GM19099 (cell line): Measurements from ENCODE around the gene CNKSR3.

ENCODE experiments used
- POLR2A ChIP-seq: IDR thresholded peaks from 3 replicates; pipeline ENCODE4 v1.6.1; 2011; ENCODE audit warnings: low read depth; ENCODE audit not compliant: insufficient read length; ENCODE audit errors: extremely low read depth

The CNKSR3 gene

DNA sequence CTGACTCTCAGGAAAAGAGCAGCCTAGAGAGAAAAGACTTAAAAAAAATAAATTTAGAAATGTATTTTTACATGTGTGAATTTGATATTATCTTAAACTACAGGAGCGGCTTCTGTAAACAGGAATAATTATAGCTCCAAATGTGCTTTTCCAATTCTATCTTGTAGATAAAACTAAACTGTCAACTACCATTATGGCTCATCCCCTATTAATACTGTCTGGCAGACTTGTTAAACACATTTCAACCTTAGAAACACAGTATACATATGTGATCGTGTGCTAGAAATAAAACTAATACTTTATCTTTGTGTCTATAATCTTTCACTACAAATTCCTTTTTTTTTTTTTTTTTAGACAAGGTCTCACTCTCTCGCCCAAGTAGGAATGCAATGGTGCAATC lies 75.8 kb downstream of the CNKSR3 start:
- TF ChIP-seq POLR2A, result no peak

DNA sequence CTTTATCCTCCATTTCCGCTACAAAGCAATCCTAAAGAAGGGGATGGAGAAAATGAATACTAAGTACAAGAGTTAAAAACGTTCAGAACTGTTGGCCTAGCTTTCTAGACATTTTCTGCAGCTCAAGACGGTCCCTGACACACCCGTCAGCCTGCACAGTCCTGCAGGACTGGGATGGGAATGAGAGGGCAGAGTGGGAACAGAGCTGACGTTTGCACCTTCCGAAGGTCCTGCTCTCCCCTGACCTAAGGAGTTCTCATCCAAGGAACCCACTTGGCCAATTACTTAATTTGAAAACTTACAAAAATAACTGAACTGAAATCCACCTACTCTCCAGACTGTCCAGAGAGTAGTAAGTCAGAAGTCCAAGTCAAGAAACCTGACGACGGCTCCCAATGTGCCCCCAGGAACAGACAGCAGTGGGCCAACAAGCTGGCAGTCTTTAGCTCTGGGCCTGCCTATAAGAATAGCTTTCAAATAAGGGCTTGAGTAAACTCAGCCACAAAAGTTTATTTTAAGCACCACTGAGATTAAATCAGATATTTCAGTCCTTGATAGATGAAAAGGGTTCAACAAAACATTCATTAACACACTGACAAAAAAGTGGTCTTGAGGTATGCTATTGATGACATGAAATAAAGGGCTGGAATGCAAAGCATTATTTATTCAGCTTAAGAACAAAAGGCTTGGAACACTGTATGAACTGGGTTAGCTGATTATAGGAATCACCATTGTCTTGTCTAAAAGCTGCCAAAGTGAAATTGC lies 76.8 kb downstream of the CNKSR3 start:
- no peak for TF ChIP-seq POLR2A

DNA sequence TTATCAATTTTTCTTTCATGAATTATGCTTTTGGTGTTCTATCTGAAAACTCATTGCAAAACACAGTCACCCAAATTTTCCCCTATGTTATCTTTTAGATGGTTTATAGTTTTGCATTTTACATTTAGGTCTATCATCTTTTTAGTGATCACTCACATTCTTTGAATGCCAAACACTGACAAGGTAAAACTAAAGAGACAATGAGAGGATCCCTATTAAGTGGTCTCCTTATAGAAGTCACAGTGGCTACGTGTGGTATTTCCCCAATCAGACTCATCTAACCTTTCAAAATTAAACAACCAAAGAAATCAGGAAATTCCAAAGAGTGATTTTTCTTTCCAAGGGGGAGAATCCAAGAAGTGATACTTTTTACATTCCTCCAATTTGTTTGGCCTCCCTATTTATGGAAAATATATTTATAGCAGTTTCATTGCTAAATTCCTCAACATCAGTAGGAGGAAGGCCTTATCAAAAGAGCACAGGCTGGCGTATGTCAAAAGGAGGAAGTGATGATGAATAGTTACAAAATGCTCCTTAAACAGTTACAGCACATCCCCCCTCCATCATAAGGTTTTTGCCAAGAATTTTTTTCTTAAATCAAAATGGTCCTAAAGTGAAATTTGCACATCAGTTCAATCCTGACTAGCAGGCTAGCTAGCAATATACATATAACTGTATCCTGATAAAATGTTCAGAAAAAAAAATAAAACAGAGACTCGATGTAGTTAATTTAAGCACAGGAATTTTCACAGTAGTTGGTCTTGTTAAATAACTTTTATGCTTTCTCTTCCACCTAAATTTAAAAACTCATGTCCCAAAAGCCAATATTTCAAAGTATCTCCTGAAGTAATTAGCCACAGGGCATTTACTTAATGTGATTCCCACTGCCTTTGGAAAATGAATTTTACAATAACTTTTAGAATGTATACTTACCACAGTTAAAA lies 77.7 kb downstream of the CNKSR3 start:
- no peak for TF ChIP-seq POLR2A

DNA sequence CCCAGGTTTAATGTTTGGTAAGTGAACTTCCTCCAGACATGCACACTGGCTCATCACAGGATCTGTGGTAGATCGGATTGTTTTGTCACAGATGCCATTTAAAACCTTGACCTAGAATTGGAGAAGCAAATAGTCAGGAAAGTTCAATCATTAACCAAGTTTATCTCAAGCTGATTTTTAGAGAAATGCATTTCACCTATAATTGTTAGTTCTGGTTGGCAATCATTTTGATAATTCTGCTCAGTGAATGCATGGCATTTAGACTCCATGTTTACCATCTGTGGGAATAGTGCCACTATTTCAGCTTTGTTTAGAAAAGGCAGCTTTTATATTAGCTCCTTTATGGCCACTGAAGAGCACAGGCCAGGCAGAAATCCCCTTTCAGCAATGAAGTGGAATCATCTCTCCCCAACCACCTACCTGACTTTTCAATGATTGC lies 80.0 kb downstream of the CNKSR3 start:
- no peak for TF ChIP-seq POLR2A

DNA sequence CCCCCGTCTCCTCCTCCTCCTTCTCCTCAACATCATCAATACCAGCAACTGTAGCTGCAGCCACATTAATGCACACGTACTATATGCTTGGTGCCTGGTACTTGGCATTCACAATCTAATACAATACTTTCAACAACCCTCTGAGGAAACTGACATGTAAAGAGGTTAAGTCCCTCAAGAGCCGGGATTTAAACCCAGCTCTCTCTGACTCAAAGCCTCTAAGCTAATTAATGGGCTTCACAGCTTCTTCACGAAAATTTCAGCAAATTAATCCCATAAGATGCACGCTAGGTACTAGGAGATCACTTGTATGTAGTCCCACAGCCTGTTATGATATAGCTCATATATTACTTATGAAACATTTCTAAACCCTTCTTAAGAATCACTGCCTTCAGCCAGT lies 80.8 kb downstream of the CNKSR3 start:
- TF ChIP-seq POLR2A, result no peak

DNA sequence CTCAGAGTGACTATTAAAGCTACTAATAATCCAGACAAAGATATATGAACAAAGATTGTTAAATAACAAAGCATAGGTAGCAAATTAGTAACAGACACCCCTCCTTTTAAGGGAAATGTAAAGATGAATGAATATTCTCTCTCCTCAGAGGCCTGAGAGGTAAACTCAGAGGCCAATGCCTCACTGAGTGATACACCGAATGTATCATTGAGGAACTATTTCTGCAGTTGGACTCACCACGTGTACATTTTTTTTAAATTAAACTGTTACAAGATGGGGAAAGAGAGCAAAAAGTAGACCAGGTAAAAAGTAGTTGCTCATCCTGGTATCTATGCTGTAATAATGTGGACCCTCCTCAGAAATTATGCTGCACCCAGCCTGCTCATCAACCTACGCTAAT lies 81.6 kb downstream of the CNKSR3 start:
- TF ChIP-seq POLR2A, result no peak

DNA sequence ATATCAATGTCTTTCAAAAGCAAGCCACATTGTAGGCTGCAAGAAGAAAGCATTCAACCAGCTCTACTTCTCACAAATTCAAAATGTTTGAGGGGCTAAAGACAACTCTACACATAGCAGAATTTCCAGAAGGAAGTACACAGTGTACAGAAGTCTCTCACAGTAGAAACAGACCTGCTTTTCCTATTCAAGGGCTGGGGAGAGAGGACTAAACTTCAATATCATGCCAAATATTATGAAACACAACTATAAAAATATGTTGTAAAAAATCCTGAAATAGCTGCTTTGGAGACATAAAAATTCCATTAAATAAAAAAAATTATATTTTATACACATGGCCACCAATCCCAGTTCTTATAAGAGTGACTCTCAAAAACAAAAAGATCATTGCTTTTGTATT lies 83.0 kb downstream of the CNKSR3 start:
- TF ChIP-seq POLR2A, result no peak

DNA sequence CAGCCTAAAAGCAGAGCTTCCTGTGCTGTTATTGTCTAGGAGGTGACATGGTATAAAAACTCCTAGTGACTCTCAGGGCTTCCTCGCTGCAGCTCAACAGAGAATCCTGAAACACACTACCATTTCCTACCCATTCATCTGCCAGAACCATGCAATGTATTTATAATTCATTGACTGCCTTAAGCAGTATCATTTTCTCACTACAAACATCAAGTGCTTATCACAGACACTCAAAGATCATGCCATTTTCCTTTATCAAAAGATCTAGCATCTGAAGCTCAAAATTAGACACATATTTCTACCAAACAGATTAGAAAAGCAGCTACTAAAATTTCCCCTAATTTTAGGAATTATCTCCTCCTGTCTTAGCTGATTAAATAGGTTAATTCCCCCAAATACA lies 83.5 kb downstream of the CNKSR3 start:
- no peak for TF ChIP-seq POLR2A

DNA sequence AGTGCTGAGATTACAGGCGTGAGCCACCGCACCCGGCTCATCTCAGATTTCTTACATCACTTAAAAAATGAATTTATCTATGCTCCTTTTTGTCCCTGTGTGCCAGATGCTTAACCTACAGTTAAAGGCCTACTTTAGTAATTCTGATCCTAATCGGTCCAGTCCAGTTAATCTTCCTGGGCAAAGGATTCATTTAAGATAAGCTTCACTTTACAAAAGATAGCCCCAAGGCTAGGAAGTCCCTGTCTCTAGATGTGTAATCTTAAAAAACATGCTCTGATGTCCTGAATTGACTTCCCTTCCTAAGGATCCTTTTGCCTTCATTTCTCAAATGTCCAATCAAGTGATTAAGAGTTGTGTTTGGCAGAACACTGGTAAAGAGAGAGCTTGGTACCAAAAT lies 85.5 kb downstream of the CNKSR3 start:
- no peak for TF ChIP-seq POLR2A

DNA sequence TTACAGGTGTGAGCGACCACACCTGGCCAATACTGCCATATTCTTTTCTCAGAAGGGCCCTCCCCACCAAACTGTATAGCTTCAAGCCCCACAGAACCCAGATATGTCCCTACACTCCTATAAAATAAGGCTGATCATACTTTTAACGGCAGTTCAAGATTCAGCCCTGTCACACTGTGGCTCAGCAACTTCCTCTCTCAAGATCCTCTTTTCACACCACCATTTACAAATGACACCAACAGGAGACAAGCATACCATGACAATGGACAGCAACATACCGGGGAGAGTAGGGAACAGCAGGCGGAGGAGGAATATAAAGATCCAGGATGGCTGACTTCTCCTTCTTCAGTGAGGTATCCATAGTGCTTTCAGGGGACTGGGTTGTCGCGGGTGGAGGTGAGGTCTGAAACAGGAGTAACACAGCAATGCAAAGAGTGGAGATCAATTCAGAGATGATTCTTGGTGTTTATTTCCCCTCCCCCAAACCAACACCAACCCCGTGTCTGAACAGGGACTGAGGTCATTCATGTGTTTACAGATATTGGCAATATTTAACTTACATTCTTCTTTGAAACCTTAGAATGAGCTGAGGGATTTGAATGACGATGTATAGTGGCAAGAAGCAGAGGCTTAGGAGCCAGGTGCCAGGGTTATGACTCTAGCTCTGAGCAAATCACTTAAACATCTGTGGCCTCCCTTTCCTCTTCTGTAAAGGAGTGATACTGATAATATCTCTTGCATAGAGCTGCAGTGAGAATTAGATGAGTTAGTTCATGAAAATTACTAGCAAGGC lies 96.3 kb downstream of the CNKSR3 start:
- no peak for TF ChIP-seq POLR2A

DNA sequence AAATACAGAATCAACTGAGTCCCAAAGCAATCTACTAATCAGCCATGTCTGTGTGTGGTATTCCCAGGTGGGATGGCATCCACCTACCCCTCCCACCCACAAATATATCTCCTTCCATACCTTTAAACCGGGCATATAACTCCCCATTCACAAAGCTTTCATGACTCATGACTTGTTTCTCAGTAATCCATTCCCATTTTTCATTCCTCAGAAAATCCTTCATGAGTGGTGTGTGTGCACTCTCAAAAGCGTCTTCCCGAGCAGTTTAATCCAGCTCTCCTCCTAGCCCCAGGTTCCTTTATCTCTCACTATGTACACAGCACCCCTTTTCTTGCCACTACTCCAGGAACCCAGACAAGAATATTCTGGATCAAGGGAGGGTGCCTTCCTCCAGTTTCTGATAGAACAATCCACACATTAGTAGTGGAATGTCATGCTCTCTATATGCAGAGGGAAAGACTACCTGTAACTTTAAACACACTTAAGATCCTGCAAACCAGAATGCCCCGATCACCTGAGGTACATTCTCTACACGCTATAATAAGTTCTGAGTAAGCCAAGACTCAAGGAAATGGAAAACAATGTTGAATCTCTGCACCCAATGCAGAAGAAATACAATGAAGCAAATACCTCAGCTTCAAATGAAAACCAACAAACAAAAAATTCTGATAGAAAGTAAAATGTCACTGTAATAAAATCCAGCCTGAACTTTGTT lies 98.2 kb downstream of the CNKSR3 start:
- TF ChIP-seq POLR2A, result no peak

DNA sequence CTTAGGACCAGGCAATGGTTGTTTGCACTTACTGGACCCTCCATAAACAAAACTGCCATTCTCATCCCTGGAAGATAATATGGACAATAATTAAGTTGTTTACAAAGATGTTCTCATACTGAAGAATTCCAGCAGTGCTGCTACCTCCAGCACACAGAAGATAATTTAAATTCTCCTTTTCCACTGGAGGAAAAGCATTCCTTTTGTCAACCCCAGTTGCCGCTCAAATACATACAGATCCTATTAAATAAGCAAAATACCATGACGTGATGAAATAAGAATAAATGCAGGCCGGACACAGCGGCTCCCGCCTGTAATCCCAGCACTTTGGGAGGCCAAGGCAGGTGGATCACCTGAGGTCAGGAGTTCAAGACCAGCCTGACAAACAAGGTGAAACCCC lies 99.4 kb downstream of the CNKSR3 start:
- TF ChIP-seq POLR2A, result no peak

DNA sequence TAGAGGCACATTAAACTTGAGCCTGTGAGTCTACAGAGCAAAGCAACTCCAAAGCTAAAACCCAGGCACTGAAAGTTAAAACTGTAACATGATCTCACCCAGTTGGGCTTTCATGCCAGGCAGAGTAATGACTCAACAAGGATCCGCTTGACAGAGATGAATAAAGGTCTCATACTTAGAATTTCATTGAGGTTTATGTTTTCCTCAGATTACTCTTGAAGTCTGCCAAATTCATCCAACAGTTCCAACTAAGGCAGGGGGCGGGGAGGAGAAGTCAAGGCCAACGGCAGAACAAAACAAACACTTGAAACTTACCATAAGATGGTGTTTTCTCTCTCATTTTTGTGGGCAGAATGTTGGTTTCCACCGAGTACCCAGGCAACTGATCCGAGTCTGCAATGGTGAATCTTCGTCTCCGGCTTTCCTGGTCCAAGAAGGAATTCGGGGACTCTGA lies 99.8 kb downstream of the CNKSR3 start:
- no peak for TF ChIP-seq POLR2A

DNA sequence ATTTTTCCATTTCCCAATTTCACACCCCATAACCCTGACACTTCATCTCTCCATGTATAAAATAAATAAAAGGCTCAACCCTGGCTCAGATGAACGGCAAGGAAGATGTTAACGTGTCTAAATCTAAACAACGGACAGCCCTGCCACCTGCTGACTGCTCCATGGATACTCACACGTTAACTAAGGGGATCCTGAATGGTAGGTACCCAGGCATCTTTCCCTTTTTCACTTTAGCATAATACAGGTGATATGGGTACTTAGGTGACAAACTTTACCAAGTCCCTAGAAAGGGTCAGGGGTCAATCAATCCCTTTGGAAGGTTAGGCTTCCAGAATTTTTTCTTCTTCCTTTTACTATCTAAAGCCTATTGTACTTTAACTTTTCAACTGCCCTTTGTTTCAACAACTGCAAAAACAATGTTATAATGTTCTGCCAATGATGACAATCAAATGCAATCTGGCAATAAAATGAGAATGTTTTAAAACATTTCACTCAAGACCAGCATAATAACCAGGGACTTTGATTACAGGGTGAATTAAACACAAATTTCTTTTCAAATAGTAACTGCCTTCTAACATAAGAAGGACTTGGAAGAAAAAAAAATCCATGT lies 101.5 kb downstream of the CNKSR3 start:
- no peak for TF ChIP-seq POLR2A

DNA sequence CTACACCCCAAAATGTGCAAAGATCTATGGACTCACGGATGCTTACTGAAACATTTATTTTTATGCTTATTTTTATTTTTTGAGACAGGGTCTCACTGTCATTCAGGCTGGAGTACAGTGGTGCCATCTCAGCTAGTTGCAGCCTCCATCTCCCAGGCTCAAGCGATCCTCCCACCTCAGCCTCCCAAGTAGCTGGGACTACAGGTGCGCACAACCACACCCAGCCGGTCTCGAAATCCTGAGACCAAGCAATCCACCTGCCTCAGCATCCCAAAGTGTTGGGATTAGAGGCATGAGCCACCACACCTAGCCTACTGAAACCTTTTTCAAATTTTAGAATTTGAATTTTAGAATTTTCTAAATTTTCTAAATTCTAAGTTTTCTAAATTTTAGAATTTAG lies 103.0 kb downstream of the CNKSR3 start:
- TF ChIP-seq POLR2A, result no peak

DNA sequence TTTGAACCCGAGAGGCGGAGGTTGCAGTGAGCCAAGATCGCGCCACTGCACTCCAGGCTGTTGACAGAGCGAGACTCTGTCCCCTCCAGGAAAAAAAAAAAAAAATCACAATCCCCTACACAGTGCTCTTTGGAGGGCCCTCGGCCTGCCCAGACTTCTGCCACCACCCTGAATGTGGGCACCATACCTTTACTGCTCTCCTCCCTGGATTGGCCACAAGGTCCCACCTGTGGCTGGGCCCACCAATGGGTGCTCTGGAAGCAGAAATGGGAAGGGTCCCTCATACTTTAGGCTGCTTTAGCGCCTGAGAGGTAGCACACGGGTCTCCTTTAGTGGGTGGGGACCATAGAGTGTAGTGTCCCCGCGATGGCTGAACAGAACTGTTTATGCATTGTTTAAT lies 103.6 kb downstream of the CNKSR3 start:
- TF ChIP-seq POLR2A, result no peak
